22Rv1 (cell line): ENCODE measurements around the gene E2F1.

Source experiments
- CTCF ChIP-seq: fragments of 450-650 bp; IDR thresholded peaks from 2 replicates; pipeline ENCODE4 v1.5.1; 2017; ENCODE audit warnings: mild to moderate bottlenecking
- ZFX ChIP-seq: fragments of 450-650 bp; IDR thresholded peaks from 2 replicates; pipeline ENCODE4 v1.6.1; 2017; ENCODE audit warnings: antibody characterized with exemption, borderline replicate concordance

GRCh38 chr20:33676652-33677645 is 9.2 kb downstream of the E2F1 start:
- no peak for TF ChIP-seq CTCF
- no peak for TF ChIP-seq ZFX
